T-helper 1 cell treated with Interleukin-12 subunit alpha and Interleukin-12 subunit beta and Interleukin-4 antibody, amounts not matched to agents 30 ng/mL and 1 ng/mL, for 36 hours (primary cell): Measurements from ENCODE around the gene CIRBP. TPM values are rescaled to one million over a fixed set of nuclear protein-coding genes. Genes with fewer than 3 reads are reported as not detected.
"Not testable (repeated sequence)": the region's sequence is repeated elsewhere in the genome, so short reads cannot be mapped to it uniquely, and the experiment has no call there.

Experiments used
- intact Hi-C: fragments of 100-400 bp; cut with micrococcal nuclease; formaldehyde crosslinking; loops from one replicate; pipeline ENCODE4 v1.15.1; 2024
- total RNA-seq: library from RNA; stranded (reverse); gene quantifications from 2 replicates; pipeline ENCODE4 v1.2.3, GENCODE V29; 2022

The CIRBP gene
- total RNA-seq, 1 donor from 2014 or later = 208 TPM

DNA sequence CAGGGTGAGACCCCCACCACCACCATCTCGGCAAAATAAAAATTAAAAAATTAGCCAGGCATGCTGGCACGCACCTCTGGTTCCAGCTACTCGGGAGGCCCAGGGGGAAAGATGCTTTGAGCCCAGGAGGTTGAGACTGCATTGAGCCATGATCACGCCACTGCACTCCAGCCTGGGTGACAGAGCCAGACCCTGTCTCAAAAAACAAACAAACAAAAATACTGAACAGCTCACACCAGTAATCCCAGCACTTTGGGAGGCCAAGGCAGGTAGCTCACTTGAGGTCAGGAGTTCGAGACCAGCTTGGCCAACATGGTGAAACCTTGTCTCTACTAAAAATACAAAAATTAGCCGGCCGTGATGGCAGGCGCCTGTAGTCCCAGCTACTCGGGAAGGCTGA is 36.2 kb downstream of the CIRBP start:
- intact Hi-C loops = not testable (repeated sequence)

DNA sequence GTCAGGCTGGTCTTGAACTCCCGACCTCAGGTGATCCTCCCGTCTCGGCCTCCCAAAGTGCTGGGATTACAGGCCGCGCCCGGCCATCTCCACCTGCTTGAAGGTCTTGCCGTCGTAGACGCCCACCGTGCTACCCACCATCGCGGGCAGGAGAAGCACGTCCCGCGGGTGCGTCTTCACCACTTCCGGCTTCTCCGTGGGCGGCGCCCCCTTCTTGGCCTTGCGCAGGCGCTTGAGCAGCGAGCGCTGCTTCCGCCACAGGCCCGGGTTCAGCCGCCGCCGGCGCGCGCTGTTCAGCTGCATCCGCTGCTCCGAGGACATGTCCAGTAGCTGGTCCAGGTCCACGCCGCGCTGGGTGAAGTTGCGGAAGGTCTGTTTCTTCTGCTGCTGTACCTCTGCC is 38.2 kb downstream of the CIRBP start:
- intact Hi-C loops = no loop called here

DNA sequence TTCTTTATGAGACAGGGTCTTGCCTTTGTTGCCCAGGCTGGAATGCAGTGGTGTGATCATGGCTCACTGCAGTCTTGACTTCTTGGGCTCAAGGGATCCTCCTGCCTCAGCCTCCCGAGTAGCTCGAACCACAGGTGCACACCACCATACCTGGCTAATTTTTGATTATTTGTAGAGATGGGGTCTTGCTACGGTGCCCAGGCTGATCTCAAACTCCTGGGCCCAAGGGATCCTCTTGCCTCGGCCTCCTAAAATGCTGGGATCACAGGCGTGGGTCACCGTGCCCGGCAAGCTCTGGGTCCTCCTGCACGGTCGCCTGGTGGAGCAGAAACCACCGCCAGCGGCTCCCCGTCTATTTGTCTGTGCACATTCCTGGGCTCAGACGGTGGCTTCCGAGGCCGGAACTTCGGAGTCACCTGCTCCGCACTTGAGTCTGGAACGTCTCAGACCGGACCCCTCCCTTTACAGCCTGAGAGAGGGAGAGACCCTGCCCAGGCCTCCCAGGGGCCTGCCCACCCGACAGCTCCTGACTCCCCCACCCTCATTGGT is 38.7 kb downstream of the CIRBP start:
- intact Hi-C loops = no loop called here

DNA sequence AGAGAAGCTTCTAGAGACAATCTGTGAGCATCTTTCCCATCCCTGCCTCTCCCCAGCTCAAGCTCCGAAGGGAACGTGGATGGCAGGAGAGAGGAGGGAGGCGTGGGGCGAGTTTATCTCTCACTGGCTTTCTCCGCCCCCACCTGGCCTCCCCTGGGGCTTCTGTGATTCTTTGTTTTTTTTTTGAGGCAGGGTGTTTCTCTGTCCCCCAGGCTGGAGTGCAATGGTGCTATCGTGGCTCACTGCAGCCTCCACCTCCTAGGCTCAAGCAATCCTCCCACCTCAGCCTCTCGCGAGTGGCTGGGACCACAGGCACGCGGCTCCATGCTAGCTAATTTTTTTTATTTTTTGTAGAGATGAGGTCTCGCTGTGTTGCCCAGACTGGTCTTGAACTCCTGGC is 39.6 kb downstream of the CIRBP start:
- intact Hi-C loops = no loop called here

DNA sequence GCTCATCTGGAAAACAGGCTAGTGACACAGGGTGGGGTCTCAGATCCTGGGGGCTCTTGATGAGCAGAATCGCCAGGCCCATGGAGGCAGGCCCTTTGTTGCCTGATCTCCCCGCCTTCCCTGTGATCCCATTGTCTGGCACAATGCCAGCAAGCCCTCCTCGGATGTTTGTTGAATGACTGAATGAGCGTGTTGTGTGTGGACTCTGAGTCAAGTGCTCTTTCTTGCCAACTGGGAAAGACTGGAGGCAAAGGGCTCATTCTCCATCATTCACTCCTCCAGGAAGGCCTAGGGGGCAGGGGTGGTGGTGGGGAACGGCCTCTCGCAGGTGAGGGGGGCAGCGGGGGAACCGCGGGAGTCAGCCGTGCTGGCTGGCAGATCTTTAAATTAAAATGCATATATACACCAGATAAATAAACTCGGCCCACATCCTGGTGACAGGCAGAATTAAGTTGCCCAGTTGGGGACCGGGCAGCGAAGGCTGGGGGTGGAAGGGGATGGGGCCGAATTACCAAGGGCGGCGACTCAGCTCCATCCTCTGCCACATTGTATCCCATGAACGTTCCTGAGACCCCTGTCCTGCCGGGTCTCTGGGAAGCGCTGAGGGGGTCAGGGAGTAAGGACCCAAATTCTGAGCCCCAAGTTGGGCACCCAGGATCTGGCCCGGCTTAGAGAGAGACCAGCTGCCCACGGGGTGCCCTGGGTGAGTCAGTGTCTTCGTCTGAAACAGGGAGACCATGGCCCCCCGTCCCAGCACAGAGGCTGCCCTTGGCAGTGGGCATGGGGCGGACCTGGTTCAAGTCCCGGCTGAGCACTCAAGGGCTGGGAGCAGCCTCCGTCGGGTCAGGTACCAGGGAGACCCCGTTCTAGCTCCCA is 41.1 kb downstream of the CIRBP start:
- intact Hi-C loops = no loop called here

DNA sequence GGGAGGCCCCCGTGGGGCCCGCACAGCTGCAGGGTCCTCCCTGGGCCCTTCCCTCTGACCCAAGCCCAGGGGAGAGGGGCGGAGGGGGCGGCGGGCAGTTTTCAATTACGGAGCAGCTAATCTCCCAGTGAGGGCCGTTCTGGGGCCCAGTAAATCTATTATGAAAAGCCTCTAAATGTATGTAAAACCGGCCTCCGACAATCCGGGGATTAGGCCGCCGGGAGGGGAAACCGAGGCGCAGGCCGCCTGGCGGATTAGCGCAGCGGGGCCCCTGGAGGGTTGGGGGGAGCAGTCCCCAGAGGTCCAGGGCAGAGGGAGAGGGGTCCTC is 41.7 kb downstream of the CIRBP start:
- intact Hi-C loops = no loop called here

DNA sequence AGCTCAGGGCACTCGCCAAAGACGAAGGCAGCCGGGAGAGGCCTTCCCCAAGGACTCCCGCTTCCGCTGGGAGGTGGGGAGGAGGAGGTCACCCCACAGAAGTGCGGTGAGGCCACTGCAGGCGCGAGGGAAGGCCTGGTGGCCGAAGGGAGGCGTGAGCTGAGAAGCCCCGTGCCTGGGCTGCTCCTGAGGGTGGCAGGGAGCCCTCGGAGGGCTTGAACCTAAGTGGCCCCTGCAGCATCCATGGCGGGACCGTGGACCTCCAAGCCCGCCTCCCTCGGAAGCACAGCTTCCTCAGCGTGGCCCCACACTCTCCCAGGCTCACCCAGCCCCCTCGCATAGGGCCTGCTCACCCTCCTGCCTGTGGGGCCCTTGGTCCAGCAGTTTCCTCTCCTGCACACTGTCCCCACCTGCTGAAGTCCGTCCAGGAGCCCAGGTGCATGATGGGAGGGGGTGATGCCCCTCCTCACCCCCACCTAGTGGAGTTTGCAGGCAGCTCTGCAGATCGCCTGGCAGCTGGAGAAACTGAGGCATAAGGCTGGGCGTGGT is 42.5 kb downstream of the CIRBP start:
- intact Hi-C loops = no loop called here

DNA sequence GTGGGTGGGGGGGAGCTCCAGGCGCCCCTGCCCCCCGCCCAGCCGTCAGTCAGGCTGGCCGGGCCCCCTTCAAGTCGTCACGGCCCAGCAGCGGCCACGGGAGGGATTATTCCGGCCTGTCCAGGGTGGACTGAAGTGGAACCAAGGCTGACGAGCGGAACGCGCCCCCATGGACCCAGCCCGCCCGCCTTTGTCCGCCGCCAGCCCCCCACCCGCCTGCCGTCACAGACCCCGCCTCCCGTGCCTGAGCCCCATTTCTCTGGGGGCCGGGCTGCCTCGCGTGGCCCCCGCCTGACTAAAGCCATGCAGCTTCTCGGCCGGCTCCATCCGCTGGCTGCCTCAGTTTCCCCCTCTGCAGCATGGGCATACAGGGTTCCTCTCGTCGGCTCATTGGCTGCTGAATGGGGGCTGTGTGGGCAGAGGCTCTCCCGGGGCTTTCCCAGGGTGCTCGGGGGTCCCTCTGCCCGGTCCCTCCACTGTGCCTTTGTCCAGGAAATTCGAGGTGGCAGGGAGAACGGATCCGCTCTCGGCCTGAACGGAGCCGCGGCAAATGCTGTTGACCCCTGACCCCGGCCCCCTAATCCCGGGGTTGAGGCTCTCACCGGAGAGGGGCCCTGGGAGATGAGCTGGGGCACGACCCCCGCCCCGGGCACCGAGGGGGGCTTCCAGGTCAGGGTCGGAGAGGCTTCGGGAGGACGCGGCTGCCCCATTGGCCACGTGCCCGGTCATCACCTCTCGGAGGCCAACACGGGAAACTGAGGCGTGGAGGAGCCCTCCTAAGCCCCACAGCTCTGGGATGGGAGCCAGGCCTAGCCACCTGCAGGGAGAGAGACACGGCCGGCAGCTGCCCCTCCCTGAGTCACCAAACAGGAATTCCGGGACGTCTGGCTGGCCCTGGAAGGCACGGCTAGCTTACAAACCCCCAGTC is 43.9 kb downstream of the CIRBP start:
- intact Hi-C loops = no loop called here

DNA sequence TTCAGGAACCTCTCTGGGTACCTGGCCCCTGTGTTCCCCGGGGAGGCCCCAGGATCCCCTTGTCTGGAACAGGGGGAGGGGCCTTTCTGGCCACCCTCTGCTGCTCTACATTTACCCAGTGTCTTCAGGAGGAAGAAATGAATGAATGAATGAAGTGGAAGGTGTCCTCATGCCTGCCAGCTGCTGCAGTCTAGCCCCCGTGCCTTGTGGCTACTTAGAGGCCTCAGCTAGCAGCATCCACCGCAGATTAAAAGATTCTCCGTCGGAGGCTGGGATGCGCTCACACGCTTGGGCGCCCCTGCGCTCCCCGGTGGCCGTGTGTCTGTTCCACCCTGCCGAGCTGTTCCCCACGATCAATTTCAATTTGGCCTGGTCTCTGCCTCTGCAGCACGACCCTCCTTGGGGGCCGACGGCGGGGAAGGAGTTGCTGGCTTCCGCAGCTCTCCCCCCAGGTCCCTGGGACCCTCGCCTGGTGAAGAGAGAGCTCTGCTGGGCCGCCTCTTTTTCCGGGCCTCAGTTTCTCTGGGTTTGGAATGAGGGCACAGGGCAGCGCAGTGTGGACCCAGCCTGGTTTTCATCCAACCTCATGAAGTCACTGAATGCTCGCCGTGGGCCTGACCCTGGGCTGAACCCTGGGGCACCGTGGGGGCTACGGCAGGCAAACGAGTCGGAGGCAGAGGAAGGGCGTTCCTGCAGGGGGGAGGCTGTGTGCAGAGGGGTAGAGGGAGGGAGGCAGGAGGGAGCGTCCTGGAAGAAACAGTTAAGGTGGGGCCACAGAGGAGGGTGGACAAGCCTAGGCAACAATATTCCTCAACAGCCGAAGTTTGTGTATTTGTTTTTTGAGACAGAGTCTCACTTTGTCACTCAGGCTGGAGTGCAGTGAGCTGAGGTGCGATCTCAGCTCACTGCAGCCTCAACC is 44.8 kb downstream of the CIRBP start:
- intact Hi-C loops = no loop called here

DNA sequence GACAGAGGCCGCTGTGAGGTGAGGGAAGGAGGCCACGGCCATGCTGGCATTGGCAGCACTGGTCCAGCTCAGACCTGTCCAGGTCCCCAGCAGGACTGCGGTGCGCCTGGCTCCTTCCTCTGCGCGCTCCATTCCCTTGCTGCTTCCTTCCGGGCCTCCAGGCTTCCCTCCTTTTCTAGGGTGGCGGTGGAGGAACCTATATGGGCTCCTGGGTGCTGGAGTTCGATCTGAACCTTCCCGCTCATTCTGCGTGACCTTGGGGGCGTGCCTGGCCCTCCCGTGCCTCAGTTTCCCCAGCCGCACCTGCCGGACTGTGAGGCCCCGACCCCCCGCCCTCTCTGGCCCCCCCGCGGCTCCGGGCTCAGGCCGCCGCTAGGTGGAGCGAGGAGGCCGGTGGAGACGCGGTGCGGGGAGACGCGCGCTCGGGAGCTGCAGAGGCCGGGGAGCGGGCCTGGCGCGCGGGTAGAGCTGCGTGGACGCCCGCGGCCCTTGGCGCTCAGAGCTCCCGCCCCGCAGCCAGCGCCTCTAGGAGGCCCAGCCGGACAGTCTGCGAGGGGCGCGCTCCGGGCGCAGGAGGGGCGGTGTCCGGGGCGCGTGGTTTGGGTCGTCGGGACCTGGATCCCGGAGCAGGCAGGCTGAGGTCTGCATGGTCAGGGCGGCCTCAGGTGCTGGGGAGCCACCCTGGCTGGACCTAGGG is 46.5 kb downstream of the CIRBP start:
- intact Hi-C loops = loop anchor here (1.0 kb wide), 1 partner anchor 57 kb away; no protein-coding TSS in a partner anchor

DNA sequence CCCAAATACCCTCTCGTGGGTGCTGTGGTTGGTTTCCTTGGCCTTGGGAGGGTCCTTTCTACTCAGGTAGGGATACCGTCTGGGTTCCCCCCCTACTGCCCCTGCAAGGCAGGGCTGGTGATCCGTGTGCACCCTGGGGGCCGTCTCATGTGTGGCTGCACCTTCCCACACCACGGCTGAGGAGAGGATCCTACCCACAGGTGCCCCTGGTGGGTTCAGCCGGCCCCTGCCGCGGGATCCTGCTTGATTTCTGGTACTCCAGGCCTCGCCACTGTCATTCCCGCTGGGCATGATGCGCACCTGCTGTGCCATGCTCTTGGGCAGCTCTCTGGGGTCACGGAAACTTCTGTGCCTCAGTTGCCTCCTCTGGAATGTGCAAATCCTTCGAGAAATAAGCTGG is 47.3 kb downstream of the CIRBP start:
- intact Hi-C loops = no loop called here

DNA sequence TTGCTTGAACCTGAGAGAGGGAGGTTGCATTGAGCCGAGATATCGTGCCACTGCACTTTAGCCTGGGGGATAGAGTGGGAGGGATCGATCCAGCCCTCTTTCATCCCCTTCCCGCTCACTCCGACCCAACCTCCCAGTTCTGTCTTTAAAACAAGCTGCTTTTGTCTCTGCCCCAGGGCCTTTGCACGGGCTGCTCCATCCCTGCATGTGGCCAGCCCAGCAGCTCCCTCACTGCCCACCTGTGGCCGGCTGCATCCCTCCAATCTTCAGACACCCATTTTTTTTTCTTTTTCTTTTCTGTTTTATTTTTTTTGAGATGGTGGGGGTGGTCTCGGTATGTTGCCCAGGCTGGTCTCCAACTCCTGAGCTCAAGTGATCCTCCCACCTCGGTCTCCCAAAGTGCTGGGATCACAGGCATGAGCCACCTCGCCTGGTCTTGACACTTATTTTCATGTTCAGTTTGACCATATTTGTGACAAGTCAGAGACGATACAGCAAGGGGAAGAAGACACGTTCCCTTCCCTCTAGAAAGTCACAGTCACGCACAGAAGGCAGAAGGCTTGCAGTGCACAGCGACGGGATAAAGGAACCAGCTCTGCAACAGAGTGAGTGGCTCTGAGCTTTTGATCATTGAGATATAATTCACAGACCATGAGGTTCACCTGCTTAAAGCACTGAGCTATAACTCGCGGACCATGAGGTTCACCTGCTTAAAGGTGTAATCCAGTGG is 48.3 kb downstream of the CIRBP start:
- intact Hi-C loops = no loop called here

DNA sequence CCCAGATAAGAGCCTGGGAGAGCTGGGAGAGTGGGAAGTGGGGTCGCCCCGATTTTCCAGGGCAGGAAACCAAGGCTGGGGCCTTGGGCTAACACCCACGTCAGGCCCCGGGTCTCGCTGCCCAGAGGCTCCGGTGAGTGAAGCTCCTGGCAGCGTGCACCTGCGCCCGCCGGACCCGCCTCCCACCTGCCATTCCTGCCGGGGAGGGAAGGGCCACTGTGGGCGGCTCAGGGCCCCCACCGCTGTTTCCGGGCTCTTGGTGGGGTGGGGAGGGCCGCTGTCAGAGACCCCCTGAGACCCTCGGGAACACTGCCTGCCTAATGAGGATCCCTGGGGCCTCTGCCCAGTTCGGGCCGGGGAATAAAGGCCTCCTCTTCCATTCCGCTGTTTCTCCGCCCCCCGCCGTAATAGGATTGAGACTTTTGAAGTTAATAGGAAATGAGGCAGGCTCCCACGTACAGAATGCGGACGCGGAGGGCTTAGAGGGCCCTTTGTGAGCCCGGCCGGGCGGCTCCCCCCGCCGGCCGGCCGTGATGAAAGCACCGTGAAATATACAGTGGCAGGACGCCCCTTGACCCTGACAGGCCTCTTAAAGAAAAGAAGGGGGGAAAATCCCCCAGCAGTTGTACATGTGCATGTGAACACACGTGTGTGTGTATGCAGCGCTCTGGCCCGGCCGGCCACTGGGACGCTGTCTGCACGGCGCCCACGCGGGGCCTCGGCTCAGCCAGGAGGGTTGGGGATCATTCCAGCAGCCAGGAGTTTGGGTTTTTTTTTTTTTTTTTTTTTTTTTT is 49.7 kb downstream of the CIRBP start:
- intact Hi-C loops = no loop called here

DNA sequence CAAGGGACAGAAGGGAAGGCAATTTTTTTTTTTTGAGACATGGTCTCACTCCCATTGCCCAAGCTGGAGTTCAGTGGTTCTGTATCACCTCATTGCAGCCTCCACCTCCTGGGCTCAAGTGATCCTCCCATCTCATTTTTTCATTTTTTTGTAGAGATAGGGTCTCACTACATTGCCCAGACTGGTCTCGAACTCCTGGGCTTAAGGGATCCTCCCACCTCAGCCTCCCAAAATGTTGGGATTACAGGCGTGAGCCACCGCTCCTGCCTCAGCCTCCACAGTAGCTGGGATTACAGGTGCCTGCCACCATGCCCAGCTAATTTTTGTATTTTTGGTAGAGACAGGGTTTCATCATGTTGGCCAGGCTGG is 51.1 kb downstream of the CIRBP start:
- intact Hi-C loops = not testable (repeated sequence)

DNA sequence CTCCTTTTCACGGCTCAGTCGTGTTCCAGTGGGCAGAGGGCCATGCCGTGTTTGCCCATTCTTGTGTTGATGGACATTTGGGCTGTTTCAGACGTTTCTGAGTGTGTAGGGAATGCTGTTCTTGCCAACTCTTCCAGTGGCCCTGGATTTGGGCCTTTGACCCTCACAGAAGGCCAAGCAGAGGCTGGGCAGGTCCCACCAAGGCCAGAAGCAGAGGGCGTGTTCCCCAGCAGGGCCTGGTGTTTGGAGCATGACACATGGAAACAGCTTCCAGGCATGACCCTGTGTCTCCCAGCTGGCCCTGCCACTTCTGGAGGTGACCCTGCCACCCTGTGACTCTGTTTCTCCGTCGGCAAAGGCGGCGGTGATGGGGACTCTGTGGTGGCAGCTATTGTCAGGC is 52.4 kb downstream of the CIRBP start:
- intact Hi-C loops = no loop called here

DNA sequence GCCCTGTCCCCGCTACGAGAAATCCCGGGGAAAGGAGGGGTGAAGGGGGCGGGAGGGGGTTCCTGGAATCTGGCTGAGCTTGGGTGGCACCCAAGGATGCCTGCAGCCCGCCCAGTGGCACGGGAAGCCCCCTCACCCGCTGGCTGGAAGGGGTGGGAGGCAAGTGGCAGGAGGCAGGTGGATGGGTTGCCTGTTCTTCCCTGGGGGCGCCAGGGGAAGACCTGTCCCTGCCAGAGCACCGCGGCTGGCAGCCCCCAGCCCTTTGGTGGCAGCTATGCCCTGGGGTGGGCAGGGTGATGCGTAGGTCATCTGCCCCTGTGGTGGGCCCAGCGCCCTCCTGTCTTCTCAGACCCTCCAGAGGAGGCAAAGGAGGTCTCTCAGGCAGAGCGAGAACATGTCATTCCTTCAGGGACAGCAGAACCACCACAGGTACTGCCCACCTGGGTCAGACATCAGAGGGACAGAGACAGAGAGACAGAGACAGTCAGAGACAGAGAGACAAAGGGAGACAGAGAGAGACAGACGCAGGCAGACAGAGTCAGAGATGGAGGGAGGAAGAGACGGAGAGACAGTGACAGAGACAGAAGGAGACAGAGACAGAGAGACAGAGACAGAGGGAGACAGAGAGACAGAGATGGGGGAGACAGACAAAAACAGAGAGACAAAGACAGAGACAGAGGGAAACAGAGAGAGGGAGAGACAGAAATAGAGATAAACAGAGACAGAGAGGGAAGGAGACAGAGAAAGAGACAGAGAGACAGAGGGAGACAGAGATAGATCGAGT is 53.3 kb downstream of the CIRBP start:
- intact Hi-C loops = no loop called here

DNA sequence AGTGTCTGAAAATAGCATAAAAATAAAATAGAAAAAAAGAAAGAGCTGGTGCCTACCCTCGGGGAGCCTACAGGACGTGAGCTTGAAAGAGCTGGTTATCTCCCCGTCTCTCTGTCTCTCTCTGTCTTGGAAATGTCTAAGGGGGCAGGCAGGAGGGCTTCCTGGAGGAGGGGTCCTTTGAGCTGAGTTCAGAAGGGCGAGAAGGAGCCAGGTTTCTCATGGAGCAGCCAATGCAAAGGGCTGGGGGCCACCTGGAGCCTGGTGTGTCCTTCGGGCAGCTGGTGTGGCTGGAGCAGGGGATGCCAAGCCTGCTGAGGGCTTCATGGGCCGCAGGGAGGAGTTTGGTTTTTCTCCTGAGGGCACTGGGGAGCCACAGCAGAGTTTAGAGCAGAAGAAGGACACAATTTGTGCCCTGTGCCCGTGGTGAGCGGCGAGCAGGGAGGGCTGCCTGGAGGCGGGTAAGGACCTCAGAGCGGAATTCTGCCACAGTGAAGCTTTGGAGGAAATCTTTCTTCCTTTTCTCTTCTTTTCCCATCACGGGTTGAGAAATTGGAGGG is 55.2 kb downstream of the CIRBP start:
- intact Hi-C loops = no loop called here
